NCI-H345 treated with DMSO at 0.1 percent for 48 hours (cell line): ENCODE measurements around the gene DOCK11.

Experiments used
- DNase-seq: peaks from one replicate; lab custom pipeline; 2025; ENCODE audit not compliant: unreplicated experiment; lab: John Stamatoyannopoulos, UW

Gene DOCK11

GRCh38 chrX:118499295-118499694 lies 3.7 kb downstream of the DOCK11 start:
- peak; percentile 68 for DNase-seq

GRCh38 chrX:118502161-118502789 lies 6.7 kb downstream of the DOCK11 start:
- DNase-seq: no peak

GRCh38 chrX:118503260-118504041 lies 7.8 kb downstream of the DOCK11 start:
- DNase-seq: no peak

- DNase-seq: no peak
Observed at GRCh38 chrX:118504581-118504980, 9.0 kb downstream of the DOCK11 start.

DNA sequence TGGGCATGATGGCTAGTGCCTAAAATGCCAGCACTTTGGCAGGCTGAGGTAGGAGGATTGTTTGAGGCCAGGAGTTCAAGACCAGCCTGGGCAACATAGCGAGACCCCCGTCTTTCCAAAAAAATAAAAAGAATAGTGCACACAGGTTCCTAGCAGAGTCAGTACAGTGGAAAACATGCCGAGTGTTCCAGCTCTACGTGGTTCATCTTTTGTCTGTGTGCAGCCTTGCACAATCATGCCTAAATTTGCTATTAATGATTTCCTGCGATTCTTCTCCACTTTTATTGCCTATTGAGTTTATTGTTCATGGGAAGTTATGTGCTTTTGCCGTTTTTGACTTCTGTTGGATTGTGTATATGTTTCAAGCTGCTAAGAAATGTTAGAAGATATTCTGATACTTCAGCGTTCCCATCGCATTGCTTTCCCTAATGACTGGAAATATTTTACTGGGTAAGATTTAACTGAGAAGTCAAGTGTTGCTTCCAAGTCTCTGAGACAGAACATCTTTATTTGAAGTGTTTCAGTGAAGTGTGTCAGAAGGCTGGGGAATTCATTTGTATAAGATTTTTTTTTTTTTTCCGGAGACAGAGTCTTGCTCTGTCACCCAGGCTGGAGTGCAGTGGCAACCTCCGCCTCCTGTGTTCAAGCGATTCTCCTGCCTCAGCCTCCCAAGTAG lies 11.3 kb downstream of the DOCK11 start:
- no peak for DNase-seq

DNA sequence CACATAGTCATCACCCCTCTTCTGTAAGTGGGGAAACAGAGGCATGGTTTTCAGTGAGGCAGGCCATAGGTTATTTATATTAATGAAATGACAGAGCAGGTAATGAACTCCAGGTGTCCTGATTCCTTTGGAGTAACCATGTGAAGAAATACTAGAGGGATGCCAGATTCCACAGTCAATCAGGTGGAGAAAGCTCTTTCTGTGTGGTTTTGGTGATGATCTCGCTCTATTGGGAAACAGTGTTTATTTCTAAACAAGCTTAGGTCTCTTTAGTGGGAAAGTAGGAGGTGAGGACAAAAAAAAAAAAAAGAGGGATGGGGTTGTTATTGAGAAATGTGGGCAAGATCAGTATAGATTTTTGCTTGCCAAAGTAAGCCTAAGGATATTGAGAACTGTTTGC lies 12.2 kb downstream of the DOCK11 start:
- DNase-seq: no peak

DNA sequence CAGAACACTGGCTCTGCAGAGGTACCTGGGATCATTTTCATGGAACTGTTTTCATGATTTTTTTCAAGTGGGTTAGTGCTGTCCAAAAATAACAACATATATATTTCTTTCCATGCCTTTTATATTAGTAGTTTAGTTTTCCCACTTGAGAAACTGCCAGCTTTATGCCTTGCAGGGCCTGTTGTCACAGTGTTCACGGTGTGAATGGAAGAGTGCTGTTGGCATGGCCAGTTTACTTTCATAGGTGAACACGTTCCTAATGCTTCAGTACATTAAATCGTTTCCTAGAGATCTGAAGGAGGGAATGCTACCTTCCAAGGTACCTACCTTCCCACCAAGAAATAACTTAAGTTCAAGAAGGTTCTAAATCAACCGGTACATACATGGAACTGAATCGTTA lies 12.6 kb downstream of the DOCK11 start:
- DNase-seq: no peak

DNA sequence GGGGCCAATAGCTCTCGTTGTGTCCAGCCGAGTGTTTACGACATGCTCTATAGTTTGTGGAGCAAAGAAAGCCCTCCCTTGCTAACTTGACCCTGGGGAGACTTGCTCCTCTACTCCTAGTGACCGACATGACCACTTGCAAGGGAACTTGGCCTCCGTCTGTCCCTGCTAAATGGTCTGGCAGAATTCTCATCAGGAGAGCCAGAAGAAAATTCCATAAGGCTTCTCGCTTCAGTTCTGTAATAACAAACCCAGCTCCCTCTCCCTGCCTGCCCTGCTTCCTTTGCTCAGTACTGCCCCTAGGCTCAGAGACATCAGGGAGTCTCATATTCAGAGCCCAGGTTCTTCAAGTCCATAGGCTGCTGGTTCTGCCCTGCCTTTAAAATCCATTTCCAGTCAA lies 13.0 kb downstream of the DOCK11 start:
- no peak for DNase-seq

GRCh38 chrX:118510111-118510510 lies 14.5 kb downstream of the DOCK11 start:
- DNase-seq: no peak

DNA sequence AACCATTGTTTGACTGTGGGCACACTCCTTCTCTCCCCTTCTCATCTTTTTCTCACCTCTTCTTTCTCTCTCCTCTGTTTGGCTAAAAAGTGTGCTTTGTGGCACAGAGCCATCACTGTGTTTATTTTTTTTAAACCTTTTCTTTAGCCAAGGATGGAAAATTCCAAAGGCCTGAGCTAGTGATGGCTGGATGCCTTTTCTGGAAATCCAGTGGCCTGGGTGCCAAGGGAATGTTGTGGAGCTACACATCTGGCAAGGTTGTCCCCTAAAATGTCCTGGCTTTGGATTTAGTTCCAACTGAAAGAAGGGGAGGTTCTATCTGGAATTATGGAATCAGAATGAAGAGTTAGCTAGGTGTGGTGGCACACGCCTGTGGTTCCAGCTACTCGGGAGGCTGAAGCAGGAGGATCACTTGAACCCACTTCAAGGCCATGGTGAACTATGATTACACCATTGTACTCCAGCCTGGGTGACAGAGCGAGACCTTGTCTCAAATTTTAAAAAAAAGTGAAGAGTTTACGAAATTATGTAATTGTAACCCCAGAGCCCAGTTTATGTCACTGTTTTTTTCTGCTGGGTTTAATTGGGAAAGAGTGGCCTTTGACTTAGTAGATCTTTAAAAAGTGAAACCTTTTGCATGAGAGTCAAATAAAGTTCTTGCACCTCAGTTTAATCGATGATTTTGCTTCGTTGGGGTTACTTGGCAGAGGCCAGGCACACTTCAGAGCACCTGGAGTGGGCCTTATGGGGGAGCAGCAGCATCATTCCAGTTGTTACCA lies 17.7 kb downstream of the DOCK11 start:
- DNase-seq: no peak

DNA sequence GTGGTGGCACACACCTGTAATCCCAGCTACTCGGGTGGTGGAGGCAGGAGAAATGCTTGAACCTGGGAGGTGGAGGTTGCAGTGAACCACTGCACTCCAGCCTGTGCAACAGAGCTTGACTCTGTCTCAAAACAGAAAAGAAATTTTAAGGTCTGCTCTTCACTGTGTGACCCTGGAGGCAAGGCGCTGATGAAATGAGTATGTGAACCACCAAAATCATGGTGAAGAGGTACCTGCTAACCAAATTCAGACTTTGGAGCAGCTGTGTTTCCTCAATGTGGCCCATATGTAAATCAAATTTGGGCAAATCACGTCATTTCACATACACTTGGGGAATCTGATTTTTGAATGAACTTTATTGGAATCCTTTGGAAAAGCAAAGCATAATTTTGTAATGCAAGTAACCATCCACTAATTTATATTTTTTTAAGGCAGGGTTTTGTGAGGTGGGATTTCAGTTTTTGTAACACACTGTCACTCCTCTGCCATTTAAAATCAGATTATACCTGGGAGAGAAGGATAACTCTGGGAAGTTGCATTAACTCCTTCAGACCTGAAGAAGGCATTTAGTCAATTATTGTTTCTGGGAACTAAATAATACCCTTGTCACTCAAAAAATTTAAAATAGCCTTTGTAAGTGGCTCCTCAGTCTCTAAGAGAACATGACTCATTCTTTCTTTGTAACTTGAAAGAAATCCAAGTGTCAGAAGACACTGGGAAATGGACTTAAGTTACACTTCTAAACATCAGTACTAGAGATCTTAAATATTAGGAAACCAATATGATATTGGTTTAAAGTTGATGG lies 24.0 kb downstream of the DOCK11 start:
- DNase-seq: no peak

DNA sequence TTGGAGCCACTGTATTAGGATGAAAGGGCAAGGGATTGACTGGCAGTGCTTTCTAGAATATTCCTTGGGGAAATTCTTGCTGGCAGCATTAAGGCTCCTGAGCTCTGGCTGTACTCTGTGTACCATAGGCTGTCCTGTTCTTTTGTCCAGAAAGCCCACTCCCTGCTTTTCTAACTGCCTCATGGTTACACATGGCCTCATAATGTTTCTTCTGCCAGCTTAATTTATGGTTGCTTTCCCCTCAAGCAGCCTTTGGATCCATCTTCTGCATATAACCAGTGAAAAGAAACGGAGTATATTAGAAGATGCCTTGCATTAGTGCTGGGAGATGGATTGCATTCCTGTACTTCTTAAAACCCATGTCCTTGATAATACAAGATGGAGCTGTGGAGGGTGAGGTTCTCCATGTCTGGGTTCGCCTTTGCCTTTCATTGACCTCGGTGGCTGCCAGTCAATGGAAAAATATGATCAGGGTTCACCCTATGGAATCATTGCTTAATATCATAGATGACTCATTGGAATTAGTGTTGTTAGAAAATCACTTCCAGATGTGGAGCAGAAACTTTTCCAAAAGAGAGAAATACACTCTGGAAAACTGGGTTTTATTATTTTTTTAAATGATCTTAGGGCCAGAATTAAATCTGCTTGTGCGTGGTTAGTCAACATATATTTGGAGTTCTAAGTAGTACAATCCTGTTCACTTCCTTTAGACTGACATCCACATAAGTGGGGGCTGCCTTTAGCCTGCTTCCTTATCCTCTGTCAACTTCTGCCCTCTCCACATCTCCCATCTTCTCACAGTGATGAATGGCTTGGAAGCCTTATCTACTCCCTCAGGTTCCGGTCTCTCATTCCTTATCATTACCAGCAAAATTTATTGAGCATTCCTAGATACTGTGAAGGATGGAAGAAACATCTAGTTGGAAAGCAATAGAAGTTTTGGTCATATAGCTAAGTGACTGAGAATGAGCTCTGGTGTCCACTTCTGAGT lies 24.9 kb downstream of the DOCK11 start:
- no peak for DNase-seq

DNA sequence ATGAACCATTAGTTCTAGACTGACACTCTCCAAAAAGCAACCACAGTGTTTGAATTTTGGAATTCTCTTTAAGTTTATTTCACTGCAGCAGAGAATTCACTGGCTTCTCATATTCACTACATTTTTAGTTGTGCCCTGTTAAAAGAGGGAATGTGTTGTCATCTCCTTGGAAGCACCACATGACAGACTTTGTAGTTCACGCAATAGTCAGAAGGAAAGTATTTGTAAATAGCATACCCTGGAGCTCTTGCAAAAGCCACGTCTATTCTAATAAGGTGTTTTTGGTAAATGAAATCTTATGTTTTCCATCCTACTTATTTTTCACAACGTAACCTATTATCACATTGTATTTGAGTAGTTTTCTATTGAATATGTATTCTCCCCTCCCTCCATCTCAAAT lies 25.8 kb downstream of the DOCK11 start:
- DNase-seq: no peak

DNA sequence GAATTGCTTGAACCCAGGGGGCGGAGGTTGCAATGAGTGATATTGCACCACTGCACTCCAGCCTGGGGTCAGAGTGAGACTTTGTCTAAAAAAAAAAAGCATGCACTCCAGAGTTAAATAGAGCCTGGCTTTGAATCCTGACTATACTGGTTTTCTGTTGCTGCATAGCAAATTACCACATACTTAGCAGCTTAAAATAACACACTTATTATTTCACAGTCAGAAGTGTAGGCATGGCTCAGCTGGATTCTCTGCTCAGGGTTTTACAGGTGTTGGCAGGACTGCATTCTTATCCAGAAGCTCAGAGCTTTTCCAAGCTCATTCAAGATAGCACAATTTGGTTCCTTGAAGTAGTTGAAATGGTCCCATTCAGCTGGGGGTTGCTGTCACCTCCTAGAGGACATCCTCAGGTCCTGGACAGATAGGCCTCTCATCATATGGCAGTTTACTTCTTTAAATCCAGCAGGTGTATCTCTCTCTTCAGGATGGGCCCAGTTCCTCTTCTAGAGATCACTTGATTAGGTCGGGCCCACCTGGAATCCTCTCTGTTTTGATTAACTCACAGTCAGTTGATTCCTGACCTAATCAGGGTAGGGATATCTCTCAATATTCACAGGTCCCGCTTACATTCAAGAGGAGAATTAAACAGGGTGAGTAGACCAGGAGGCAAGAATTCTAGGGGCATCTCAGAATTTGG lies 26.8 kb downstream of the DOCK11 start:
- no peak for DNase-seq

- no peak for DNase-seq
Observed at GRCh38 chrX:118523920-118524319, 28.3 kb downstream of the DOCK11 start.

GRCh38 chrX:118524344-118524743 lies 28.7 kb downstream of the DOCK11 start:
- no peak for DNase-seq

DNA sequence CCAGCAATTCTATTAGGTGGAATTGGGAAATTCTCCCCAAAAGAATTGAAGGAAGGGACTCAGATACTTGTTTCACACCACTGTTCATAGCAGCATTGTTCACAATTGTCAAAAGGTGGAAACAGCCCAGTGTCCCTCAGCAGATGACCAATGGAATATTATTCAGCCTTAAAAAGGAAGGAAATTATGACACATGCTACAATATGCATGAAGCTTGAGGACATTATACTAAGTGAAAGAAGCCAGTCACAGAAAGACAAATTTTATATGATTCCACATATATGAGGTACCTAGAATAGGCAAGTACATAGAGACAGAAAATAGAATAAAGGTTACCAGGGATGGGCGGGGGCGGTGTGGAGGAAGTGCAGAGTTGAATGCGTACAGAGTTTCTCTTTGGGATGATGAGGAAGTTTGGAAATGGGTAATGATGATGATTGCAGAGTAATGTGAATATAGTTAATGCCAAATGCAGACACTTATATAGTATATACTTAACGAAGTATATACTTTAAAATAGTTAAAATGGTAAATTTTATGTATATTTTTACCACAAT lies 29.6 kb downstream of the DOCK11 start:
- no peak for DNase-seq

- no peak for DNase-seq
Observed at GRCh38 chrX:118526149-118526548, 30.5 kb downstream of the DOCK11 start.
